HG02571 (cell line): ENCODE data around the gene OXT.

ENCODE experiments used
- ATAC-seq: cut with Tn5 transposase; IDR thresholded peaks from one replicate; pipeline ENCODE4 v1.9.1; 2021; ENCODE audit warnings: mild to moderate bottlenecking, moderate library complexity; ENCODE audit not compliant: unreplicated experiment

The OXT gene

DNA sequence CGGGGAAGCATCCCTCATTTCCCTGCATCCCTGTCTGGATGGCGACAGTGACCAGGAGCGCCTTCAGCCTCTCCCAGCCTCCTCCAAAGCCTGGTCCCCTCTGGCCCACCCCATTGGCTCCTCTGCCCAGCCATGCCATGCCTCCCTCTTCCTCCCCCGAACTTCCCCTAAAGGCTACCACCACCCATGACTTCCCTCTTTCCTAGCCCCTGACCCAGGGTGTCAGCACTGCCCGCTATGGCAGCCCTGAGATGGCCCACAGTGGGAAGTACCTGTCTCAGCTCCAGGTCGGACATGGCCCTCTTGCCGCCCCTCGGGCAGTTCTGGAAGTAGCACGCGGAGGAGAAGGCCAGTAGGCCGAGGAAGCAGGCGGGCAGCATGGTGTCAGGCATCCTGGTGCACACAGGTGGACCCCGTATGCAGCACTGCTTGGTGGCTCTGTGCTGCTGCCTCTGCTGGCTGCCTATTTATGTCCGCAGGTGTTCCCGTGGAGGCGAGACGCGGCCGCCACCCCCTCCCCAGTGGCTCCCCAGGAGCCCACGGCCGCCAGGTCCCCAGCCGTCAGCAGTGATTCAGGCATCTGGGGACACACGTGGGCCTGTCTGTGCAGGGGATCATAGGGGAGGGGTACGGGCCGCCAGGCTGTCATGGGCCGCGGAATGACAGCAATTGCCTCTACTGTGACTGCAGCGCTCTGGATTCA, 13.0 kb downstream of the OXT start, which contains the start of gene AVP:
Gene AVP (minus strand): TSS at position 442 of the 703 bp plus-strand sequence. CDS start 50 bp downstream, at position 392.
- no peak for ATAC-seq

DNA sequence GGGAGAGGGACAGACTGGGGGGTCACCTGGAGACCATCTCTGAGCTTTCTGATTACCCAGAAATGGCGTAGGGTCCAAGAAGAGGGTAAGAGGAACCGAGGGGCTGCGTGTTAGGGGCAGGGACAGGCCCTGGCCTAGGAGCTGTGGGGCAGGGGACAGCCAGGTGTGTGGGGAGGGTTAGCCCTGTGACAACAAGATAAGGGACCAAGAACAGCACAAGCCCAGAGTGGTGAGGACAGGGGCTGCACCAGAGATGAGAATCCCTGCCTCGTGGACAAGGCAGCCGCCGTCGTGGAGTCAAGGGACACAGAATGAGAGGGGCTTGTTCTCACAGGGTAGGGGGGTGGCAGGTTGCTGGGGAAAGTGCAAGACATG, 13.6 kb downstream of the OXT start:
- ATAC-seq, result no peak

DNA sequence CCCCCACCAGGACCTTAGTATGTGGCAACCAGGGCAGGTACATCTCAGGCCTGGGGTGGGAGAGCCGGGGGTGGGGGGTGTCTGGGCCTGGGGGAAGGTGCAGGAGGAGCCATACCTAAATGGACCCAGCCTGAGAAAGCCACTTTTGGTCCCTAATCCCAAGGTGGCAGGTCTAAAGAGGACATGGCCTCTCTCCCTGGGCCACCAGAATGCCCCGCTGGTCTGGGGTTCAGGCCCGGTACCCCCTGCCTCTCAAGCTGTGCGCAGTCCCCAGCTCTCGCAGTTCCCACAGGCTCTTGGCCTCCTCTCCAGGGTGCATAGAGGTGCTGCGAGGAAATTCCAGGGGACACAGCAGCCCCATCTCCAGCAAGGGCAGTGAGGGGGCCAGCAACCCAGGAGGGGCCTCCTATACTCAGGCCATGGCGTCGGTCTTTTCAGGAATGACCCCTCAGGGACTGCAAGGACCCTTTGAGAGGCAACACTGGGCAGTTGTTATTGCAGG, 14.2 kb downstream of the OXT start:
- ATAC-seq, result no peak

DNA sequence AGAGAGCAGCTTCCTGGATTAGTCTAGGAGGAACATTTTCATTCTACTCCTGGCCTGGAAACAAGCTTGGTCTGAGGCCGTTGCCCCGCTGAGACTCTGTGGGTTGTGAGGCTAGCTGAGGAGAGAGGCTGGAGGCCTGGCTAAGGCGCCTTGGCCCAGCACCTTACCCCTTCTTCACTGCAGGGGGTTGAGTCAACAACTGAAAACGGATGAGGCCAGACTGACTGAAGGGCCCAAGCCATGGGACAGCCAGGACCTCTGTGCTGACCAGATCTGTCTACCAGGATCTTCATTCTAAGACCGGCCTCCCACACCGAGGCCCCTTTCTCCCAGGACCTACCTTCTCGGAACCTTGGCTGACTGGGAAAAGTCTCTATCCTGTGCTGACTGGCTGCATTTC, 16.6 kb downstream of the OXT start:
- no peak for ATAC-seq

DNA sequence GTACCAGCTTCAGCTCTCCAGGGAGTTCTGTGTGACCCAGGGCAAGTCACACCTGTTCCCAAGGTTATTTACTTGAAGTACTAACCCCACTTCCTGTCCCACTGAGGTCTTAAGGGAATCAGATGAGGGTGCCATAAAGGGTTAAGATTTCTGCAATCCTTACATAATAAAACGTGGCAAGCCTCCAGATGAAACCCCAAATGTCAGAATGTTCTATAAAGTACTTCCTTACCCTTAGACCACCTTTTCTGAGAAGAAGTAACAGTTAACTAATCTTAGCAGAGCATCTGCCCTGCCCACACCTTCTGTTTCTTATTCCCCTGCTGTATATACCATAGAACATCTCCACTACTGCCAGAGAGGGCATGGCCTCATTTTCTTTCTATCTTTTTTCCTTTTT, 19.1 kb downstream of the OXT start:
- ATAC-seq, result no peak

DNA sequence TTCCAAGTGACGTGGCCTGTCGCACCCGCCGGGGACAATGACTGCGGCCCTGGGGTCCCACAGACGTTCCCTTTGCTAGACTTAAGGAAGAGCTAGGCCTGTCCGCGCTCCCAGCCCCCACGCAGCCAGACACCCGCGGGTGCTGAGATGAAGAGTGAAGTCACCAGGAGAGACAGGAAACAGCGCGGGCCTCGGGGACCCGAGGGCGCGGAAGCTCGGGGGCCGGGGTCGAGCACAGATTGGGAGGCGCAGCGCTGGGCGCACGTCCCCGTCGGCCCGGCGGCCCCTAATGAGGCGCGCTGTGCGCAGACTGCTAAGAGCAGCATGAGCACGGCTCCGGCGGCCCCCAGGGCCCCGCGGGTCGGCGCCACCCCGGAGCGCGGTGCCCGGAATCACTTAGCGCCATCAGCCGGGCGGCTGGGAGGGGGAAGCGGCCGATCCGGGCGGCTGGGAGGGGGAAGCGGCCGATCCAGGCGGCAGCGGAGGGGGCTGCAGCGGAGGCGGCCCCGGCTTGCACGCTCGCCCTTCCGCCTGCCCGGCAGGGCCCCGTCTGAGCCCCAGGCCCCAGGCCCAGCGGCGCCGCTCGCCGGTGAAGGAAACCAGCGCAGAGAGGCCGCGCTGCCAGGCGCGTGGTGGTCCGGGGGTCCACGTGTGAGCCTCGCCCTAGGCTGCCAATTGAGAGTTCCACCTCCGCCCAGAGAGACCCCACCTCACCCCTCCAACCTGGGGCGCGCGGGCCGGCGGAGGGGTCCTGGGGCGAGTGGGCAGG, 21.4 kb downstream of the OXT start:
- ATAC-seq, result no peak

DNA sequence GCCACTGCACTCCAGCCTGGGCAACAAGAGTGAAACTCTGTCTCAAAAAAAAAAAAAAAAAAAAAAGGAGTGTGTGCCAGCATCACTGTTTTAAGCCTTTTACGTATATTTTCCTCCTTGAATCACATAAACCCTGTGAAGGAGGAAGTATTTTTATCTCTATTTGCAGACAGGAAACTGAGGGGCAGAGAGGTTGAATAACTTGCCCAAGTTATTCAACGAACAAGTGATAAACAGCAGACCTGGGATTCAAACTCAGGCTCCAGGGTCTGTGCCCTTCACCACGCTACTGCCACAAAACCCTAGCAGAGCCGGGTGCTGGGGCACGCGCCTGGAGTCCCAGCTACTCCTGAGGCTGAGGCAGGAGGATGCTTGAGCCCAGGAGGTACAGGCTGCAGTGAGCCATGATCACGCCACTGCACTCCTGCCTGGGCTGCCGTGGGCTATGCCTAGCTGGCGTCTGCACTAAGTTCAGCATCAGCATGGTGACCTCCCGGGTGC, 22.5 kb downstream of the OXT start:
- ATAC-seq, result no peak

DNA sequence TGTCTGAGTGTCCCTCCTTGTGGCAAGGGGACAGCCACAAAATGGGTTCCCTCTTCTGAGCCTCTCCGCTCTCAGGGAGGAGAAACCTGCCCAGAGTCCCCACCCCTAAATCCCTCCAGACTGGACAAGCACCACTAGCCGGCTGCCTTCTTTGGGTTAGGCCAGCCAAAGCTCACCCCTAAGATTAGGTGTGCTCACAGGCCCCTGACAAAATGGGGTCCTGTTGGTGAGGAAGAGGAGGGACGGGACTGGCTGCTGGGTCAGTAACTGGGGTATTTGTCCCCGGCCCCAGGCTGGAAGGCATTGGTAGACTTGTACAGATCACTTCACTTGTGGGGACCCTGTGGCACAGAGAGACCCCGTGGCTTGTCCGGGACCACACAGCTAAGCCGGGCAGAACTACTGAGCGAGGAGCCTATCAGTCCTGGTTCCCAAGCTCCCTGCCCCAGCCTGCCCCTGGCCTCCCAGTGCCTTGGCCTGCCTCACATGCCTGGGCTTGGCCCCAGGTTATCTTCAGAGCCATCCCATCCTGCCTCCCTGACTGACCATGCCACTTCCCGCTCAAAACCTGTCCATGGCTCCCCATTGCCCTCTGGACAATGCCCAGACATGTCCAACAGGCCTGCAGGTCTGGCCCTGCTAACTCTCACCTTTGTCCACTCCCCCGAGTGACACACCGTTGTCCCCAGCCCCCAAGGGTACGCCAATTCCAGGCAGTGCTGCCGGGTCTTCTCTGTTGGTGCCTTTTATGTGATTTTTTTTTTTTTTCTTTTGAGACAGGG, 23.6 kb downstream of the OXT start:
- ATAC-seq, result no peak

DNA sequence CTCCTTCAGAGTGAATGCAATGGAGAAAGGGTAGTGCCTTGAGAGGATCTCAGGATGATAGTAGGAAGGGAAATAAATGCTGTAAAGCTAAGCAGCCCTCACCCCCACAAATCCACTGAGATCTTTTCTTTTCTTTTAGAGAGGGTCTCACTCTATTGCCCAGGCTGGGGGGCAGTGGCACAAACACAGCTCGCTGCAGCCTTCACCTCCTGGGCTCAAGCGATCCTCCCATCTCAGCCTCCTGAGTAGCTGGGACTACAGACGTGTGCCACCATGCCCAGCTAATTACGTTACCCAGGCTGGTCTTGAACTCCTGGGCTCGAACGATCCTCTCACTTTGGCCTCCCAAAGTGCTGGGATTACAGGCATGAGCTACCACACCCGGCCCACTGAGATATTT, 29.1 kb downstream of the OXT start:
- ATAC-seq, result no peak

DNA sequence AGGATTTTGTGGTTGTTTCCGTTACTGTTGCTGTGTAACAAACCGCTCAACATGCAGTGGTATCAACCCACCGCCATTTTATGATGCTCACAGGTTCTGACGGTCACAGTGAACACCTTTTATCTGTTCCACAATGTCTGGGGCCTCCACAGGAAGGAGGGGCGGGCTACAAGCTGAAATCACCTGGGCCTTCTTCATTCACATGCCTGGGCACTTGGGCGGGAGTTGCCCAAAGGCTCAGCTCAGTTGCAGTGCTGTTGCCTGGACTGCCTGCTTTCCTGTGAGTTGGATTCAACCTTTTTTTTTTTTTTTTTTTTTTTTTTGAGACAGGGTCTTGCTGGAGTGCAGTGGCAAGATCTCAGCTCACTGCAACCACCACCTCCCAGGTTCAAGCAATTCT, 29.8 kb downstream of the OXT start:
- ATAC-seq, result no peak

DNA sequence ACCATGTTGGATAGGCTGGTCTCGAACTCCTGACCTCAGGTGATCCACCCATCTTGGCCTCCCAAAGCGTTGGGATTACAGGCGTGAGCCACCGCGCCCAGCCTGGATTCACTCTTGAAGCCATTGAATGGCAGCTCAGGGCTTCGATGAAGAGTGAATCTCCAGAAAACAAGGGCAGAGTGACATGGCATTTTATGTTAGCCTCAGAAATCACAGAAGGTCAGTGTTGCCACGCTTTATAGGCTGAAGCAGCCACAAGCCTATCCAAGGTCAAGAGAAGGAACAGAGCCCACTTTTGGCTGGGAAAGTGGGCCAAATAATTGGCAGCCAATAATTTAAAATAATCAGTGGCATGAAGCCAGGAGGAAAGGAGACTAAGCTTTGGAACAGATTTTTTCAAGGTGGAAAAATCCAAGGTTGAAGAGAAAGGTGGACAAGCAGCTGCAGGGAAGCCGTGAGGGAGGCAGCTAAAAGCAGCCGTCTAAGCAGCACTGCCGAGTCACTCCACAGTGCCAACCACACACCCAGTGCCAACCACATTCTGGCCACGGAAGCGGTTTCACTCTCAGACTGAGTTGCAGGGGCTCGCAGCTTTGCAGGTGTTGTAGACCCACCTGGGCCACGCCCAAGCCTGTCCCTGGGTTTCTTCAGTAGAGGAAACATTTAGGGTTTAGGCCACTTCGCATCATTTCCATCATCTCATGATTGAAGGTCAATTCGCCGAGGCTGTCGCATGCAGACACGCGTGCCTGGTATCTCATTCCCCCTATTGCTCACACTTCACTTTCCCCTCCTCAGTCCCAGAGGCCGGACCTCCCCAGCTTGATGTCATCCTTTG, 30.5 kb downstream of the OXT start:
- no peak for ATAC-seq

DNA sequence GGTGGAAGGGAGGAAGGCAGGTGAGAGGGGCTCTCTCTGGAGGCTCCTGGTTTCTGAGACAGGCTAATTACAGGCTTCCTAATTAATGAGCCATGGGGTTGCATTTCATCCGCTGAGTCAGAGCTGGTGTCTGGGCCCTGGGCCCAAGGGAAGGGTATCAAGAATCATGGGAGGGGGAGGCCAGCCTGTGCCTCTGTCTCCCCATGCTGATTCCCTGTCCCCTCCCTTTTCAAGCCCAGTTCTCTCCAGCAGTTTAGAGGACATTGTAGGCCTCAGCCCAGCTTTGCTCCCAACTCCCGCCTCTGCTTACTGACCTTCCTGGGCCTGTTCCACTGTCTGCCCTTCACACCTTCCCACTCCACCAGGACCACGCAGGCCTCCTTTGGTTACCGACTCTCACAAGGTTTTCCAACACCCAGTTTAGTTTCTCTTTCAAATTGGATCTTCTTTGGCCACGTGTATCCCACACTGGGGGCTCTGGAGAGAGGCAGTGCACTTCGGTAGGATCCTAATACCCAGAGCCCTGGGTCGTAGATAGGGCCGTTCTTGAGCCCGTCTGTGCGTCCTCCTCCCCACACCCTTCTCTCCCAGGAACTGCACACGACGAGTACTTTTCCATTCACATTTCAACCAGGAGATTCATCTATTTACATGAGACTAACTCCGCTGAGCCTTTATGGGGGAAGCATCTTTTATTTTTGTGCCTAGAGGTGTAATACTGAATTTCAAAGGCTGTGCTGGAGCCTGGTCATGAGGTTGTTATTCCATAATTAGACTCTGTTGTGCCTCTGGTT, 31.4 kb downstream of the OXT start:
- no peak for ATAC-seq

DNA sequence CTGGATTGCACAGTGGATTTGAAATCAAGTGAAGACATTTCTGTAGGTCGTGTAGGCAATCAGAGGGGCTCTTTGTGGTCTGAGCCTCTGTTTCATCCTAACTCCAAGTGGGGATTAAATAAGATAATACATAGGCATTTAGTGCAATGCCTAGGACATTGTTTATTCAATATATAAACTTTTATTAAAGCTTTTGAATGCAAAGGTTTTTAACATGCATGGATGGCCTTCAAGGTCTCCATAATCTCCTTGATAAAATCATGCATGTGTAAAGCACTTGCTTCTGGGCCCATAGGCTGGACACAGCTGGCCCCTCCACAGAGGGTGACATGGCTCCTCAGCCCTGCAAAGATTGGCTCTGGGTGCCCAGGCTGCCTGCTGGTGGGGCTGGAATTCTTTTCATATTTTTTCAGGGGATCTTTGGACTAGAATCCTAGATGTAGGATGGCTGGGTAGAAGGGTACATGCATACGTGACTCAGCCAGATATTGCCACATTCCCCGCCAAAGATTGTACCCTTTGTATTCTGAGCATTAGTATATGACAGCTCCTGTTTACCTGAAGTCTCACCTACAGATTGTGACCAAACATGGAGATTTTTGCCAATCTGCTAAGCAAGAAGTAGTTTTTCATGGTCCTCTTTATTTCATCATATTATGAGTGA, 32.1 kb downstream of the OXT start:
- ATAC-seq, result no peak

DNA sequence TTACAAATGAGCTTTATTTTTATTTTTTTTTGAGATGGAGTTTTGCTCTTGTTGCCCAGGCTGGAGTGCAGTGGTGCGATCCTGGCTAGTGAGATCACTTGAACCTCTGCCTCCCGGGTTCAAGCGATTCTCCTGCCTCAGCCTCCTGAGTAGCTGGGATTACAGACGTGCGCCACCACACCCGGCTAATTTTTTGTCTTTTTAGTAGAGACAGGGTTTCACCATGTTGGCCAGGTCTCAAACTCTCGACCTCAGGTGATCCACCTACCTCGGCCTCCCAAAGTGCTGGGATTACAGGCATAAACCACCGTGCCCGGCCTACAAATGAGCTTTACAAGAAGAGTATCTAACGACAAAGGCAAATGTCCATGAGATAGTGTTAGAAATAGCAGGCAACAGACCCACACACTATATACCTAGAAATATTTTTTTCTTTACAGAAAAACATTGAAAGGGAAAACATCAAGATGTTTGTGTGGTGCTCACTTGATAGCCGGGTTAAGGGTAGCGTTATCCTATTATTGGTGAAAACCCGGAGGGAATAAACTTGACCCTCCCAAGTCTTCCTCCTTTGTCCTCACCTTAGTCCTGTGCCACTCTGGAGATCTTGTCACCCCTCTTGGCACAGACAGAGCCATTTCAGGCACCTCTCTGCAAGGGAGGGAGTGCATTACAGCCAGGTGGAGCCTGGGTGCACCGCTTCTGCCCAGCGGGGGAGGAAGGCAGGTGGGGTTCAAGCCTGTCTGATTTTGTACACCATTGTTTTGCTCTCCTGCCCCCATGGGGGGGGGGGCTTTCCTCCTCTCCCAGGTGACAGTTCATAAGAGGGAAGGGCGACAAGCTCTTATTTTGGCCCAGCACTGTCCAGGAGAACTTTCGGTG, 34.1 kb downstream of the OXT start:
- no peak for ATAC-seq

DNA sequence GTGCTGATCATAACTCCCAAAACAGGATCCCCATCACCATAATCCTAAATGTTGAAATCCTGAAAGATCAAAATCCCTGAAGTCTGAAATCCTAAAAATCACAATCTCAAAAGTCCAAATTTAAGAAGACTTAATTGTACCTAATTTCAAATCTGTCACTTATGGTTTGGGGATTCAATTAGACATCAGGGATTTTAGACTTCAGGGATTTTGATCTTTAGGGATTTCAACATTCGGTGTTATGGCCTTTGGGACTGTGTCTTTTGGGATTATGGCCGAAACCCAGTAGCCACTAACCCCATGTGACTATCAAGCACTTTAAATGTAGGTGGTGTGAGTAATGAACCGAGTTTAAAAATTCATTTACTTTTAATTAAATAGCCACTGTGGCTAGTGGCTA, 34.8 kb downstream of the OXT start:
- ATAC-seq, result no peak

DNA sequence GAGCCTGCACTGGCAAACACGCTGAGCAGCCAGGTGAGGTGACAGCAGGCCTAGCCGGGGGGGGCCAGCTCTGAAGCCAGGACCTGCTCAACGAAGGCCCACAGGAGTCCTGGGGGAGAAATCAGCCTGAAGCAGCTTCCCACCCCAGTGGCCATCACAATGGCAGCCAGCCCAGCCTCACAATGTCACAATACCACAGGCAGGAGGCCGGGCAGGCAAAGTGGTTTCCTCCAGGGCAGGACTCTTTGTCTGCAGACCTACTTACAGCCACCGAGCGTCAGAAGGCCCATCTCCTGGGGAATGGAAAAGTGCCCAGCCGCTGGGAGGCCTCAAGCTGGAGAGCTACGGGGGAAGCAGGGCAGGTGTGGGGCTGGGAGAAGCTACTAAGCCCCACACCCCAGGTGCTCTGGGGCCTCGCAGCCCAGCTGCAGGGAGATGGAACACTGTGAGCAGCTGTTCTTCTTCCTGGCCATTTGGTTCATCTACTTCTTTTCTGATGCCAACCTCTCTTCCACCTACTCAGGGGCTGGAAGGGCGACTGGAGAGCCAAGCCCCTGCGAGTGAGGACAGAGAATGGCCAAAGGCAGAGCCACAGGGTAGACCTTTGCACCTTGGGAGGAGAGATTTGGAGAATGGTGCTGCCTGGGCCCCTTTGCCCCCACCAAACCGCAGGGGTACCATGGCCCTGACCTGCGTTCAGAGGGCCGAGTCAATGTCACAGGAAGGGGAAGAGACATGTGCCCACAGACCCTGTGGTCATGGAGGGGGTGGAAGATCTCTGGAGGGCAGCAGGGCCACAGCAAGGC, 35.4 kb downstream of the OXT start:
- no peak for ATAC-seq

DNA sequence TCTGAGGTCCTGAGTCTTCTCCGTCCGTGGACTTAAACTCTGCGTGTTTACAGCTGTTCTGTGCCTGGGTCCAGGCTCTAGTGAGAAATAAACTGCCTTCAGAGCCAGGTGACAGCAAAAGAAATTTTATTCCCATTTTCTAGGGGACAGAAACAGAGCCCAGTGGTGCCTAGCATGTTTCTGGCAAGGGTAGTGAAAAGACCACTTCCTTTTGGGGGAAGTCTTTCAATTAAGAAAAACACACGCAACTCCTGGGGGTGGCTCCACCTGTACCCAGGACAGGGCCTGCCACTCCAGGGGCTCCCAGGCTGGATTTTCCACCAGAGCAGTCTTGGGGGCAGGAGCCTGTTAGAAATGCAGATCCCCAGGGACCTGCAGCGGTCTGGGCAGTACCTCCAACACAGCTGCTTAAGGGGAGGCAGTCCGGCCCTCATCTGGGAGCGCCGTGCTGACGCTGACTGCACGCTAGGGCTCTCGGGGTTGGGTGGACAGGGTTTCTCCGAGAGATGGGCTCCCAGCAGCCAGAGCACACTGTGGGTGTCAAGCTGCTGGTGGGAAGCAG, 36.1 kb downstream of the OXT start:
- no peak for ATAC-seq
